ENCODE results near the gene MMAB.
A peak's percentile ranks its signal among the peaks of the same experiment; 100 is the strongest.

MMAB gene

DNA sequence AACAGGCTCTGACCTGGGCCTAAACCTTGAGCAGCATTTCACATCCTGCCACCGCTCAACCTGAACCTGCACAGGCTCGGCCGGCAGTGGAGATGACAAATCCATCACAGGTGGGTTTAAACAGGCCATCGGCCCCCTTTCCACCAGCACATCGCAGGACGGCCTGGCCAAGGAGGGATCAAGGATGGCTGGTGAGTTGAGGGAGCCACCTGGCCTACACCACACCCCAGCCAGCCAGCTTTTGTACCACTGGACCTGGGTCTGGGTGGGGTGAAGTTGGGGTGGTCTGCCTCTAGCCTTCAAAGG is 14.2 kb downstream of the MMAB start:
- no peak for DNase-seq (ENCODE audit: low spot score)

DNA sequence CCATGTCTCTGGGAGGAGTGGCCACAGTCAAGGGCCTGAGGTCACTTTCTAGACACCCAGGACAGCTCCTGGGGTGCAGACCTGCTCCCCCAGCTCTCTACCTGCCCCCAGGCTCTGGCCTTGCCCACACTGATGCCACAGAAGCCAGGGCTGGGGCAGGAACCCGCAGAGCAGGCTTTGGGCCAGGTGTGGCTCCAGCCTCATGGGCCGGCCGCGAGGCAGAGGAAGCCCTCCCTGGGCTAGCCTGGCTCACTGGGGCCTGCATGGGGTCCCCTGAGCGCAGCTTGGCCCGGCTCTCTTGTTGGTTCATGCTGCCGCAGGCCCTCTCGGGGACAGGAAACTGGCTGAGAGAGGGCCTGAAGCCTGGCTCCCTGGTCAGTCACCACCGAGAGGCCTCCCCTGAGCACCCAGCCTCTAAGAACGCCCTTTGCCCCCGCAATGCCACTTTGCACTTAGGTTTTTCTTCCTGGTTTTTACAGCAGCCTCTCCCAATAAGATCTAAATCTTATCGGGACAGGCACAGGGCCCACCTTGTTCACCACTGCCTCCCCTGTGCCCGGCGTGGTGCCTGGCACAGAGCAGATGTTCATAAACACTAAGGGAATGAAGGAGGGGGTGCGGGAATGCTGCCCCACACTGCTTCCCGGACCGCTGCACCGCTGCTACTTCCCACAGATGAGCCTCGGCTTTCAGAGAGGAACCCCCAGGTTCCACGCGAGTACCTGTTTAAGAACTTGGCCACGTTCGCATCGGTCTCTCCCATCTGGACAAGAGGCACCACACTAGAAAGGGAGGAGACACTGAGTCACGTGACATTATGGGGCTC is 14.7 kb downstream of the MMAB start:
- no peak for DNase-seq (ENCODE audit: low spot score)

DNA sequence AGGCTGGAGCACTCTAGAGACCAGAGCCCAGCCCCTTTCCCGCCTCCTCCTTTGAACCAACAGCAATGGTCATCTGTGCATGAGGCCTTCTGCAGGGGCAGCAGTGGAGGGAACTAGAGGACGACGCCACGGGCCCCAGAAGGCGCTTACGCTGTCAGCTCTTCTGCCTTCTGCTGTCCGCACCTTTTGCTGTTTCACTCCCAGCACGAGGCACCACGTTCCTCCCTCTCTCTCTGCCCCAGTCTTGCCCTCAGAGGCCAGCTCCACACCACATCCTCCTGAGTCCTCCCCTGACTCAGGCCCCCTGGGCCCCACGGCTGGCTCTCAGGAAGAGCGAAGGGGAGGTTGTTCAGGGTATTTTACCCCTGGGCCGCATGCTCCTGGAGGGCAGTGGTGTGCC is 15.5 kb downstream of the MMAB start:
- DNase-seq (ENCODE audit: low spot score), result no peak

DNA sequence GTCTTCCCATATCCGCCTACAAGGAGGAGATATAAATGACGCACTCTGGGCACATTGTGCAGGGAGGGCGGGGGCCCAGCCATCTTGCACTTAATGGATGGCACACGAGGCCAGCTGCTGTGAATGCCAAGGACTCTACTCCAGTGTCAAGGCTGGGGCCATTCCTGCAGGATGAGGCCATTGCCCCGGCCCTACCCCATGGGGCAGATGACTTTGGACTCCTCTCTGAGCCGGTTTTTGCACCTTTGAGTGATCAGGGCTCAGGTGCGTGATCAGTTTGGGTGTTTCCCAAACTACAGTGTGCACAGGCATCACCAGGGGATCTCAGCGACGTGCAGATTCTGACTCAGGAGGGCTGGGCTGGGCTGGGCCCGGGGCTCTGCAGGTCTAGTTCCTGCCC is 16.1 kb downstream of the MMAB start:
- DNase-seq (ENCODE audit: low spot score), result no peak

DNA sequence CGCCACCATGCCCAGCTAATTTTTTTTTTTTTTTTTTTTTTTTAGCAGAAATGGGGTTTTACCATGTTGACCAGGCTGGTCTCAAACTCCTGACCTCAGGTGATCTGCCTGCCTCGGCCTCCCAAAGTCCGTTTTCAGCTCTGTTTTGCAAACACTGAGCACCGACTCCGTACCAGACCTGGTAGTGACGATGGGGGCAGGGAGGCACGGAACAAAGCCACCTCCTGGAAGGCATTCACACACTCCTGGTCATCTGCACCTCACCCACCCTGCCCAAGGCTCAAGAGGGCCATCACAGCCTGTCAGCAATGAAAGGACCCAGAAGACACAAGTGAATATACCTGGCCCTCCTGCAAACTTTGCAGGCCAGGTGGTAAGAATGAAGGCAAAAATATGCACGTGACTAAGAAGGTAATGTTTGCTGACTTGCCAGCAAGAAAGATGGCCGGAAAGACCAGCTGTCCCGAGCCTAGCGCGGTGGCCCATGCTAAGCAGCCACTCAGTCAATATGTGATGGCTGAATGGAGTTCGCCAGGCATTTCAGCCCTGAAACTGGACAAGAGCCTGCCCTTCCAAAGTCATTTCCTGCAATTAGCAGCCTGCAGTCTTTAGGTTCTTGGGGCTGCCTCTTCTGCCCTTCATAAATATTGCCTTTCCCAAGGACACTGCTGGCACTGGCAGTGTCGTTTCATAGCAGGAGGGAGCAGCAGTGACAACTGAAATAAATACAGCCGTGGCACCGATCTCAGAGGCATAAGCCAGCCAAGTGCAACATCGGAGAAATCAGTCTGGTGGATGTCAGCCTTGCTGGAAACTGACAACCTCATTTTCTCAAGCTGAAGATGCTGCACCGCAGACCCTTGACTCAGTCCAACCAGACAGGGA is 17.6 kb downstream of the MMAB start:
- DNase-seq (ENCODE audit: low spot score), result no peak

DNA sequence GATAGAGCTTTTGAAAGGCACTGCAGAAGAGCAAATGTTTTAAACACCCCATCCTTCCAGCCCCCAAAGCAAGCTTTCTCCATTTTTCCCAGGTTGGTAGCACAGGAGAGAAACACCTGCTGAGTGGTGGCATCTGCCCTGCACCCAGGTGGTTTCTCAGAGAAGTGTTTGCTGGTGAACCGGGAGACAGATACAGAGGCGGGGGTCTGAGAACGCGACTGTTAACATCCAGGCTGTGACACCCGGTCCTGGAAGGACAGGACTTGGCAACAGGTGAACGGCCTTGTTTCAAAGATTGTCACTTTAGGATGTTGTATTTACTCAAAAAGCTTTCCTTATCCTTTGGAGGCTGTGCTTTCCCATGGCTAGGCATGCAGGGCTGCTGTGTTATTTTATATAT is 18.5 kb downstream of the MMAB start:
- DNase-seq (ENCODE audit: low spot score), result no peak

DNA sequence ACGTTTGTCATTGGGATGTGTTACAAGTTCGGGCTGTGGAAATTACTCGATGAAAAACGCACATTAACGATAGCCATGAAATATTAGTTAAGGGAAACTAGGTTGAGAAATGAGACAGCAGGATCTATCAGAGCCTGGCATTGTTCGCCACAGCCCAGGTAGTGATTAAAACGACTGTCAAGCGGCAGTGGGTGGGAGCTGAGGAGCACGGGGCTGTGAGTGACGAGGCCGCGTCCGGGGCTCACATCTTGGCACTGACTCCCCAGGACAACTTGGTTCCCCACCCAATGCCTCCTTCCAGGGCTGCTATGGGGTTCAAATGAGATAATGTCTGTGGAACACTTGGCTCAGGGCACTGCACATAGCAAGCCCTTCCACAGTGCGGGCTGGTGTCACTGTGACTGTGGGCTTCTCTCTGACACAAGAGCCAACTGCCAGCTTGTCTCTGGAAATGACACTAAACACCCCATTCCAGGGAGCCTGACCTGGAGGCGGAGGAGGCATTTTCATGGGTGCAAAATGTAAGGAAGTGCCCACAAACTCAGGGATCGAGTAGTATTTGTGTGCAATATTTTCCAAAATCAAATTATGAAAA is 19.3 kb downstream of the MMAB start:
- peak; percentile 22 for DNase-seq (ENCODE audit: low spot score)

DNA sequence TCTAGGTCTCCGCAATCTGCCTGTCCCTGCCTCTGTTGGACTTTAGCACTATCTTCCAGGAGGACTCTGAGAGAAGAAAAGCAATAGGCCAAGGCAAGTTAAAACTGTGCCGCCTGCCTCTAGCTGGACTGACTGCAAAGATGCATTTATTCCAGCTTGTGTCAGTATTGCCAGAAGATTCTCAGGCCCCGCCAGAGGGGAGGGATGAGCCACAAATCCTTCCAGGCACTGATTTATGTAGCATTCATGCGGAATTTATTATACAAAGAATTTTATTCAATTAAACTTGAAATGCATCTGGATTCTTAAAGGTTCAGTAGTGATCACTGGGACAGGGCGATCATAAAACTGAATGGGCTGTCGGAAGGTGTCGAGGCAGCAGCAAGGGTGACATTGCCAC is 19.8 kb downstream of the MMAB start:
- DNase-seq (ENCODE audit: low spot score), result peak; percentile 44

DNA sequence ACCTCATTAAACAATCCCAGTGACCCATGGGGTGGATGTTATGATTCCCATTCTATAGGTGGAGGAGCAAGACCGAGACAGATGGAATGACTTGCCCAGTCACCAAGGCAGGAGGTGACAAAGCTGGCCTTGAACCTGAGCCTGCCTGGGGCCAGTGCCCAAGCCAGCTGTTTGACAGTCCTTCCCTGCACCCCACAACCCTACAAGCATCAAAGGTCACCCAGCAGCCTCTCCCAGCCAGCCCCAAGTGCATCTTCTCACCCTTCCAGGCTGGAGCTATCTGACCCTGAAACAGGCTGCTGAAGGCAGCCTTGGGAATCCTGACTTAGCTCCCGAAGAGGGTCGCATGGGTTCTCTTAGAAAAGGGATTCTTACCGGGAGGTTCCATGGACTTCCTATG is 20.3 kb downstream of the MMAB start:
- no peak for DNase-seq (ENCODE audit: low spot score)

DNA sequence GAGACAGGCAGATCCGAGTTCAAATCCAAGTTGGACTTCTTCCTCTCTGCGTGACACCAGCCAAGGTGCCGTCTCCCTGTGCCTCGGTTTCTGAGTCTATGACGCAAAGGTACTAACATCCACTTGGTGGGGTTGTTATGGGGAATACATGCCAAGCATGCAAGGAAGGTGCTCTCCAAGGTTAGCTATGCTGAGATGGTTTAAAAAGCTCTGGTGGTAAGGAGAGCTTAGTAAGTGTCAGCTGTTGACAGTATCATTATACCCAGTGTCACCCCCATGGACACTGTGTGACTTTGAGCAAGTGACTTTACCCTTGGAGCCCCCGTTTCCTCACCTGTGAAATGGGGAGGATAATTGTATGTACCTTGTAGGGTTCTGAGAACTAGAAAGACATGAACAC is 22.2 kb downstream of the MMAB start:
- no peak for DNase-seq (ENCODE audit: low spot score)

DNA sequence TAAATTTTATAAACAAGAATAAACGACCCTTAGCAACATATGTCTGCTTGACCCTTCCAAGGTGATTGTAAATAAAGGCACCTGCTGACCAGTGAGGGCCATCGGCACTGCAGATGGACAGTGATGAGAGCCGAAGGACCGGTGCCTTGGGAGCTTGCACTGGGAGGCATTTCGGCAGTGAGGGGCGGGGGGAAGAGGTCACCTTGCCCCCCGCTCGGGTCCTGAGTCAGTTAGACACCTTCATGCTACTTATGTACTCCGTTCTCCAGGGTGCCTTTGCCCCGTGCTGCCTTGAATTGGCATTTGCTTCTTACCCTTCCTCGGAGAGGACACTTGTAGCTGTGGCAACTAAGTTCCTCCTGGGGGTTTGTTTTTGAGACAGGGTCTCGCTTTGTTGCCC is 23.0 kb downstream of the MMAB start:
- no peak for DNase-seq (ENCODE audit: low spot score)

DNA sequence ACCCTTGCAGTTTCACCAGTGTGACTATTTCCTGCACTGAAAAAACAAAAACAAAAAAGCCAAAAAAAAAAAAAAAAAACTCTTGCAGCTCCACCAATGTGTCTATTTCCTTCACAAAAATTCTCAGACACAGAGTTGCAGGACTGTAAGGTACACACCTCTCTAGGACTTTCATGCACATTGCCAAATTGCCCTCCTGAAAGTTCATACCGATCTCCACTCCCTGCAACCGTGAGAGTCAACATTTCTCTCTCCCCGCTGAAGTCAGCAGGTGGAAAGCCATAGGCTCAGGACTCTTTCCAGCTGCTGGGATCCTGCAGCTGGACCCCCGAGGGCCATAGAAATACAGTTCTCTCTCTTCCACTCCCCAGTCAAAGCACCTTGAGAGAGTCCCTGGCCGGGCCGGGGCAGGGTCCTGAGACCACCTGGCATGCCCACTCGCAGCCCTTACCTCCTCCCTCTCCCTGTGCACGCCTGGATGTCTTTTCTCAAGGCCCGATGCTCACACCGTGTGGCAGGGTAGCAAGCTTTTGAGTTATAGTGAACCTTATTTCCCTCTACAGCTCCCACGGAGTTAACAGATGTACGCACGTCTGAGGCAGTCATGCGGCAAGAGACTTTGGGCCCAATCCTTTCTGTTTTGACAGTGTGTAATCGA is 23.6 kb downstream of the MMAB start:
- DNase-seq (ENCODE audit: low spot score), result no peak

DNA sequence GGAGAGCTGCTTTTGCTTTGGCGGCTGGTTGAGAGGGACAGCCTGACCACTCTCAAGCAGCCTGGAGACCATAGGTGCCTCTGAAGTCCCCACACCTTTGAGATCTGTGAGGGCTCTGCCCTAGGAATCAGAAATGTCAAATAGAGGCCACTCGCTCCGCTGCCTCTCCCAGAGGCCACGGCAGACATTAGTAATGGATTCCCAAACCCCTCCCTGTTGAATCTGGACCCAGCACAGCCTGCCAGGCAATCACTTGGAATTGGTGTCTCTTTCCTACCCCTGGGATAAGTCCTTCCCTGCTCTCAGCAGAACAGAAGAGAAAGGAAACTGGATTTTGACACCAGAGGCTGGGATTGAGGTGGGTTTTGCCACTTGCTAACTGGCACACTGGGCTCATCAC is 25.0 kb downstream of the MMAB start:
- DNase-seq (ENCODE audit: low spot score), result no peak

DNA sequence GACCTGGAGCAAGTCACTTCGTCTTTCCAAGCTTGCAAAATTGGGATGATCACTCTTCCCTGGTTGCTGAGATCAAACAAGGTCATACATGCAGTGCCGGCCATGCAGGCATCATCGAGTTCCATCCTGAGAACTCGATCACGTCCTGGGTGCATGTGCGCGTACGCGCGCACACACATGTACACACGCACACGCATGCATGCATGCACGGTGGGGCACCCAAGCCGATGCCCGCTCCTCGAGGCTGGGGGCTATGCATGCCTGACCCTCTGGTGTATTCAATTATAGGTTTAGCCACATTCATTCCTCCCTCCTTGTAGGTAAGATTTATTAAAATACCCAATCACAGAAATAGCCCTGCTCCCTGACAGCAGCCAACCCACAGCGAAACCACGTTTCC is 26.0 kb downstream of the MMAB start:
- no peak for DNase-seq (ENCODE audit: low spot score)

DNA sequence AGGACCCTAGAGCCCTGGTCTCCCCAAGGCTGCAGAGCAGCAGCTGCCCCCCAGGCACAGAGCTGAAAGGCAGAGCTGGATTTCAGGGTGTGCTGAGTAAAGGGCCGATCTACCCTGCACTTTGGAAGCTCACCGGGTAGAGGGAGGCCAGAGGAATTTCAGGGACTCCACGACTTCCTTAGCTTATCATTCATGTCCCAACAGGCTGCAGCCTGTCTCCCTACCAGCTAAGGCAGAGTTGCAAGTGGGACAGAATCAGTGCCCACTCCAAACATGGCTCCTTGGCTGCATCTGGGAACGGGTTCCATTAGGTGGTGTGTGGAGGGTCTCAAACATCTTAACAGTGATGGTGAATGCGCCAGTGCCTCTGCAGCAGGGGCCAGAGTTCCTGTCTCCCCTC is 27.5 kb downstream of the MMAB start:
- no peak for DNase-seq (ENCODE audit: low spot score)

DNA sequence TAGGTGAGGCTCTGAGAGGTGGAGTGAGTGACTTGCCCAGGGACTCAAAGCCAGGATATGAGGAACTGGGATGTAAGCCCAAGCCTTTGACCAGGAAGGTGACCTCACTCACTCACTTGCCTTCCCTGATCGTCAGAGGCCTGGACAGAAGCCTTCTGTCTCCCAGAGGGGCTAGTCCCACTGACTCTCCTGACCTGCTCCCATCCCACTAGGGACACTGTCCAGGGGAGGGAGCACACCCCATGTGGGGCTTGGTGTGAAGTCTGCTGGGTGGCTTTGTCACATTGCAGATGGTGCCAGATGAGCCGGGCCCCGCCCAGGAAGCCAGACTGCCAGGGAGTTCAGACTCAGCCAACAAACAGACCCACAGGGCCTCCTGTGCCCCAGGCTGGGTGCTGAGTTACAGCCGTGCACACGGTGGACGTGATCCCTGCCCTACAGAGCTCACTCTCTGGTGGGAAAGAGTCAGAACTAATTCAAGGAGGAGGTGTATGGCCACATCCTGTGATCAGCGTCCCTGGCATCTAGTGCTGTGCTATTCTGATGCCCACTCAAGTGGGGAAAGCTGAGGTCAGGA is 28.3 kb downstream of the MMAB start:
- DNase-seq (ENCODE audit: low spot score), result peak; percentile 57

DNA sequence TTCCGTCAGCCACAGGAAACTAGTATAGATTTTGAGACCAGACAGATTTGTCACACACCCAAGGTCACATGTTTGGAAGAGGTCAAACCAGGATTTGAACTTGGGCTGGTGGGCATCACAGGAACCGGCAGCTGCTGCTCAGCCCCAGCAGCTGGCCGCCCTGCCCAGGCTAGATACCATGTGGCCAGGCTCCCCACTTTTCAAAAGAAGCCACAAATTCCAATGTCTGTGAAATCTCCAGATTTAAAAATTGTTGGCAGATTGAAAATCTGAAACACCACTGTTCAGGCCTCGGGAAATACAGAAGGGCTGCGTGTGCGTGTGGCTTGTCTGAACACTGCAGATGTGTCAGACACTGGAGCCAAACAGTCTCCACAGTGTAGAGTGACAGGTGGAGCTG is 30.4 kb downstream of the MMAB start:
- no peak for DNase-seq (ENCODE audit: low spot score)

DNA sequence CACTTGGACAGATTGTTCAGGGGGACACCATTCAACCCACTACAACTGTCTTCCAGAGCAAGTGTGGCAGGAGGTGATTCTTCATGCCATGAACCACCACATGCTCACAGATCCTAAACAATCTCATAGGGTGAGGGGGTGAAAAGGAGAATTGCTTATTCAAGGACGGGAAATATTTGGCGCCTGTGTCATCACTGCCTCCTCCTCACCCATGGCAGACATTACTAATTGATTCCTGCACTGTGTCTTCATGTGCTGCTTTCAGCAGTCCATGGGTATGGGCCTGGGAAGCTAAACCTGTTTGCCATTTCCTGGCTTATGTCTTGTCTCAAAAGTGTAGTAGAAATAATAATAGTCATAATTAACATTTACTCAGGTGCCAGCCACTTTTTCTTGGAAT is 31.3 kb downstream of the MMAB start:
- DNase-seq (ENCODE audit: low spot score), result no peak

DNA sequence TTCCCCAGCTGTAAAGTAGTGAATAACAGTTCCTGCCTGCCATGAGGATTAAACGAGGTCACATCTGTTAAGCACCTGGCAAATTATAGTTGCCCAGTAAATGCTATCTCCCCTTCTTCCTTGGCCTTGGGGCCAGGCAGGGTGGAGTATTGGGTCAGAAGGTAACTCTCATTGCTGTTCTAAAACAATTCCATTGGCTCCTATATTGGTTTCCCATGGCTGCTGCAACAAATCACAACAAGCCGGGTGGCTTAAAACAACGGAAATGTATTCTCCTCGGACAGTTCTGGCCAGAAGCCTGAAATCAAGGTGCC is 31.9 kb downstream of the MMAB start:
- DNase-seq (ENCODE audit: low spot score), result no peak

DNA sequence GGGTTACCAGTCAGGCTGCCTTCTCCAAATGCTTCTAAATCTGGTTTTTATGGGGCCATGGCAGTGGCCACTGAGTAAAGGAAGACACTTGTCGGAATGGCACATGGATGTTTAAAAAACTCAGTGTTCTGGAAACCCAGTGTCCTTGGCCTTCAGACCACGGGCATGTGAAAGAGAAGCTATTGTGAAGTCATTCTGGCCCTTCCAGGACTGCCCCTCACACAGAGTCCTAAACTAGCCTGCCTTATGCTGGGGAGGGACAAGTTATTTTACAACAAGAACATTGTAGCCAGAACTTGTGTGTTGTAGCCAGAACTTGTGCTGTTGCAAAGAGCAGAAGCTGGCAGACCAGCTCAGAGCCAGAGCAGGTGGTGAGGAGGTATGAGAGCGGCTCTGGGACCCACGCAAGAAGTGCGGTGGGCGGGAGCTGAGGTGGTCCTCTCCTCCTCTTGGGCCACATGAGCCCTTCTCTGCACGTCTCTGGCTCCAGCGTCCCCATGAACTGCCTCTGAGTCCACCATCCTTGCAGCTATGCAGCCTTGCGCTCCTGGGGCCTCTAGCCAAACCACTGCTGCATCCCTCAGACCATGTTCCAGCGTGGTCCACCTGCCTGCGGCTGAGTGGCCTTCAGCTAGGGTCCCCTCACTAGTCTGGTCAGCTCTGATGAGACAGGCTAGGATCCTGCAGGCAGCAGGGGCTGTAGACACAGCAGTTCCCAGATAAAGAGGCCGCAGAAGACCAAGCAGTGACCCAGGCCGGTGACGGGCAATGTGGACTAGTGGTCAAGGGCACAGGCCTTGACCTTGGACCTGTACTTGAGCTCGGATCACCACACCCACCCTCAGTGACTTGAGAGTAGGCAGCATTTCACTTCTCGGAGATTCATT is 32.5 kb downstream of the MMAB start:
- no peak for DNase-seq (ENCODE audit: low spot score)

DNA sequence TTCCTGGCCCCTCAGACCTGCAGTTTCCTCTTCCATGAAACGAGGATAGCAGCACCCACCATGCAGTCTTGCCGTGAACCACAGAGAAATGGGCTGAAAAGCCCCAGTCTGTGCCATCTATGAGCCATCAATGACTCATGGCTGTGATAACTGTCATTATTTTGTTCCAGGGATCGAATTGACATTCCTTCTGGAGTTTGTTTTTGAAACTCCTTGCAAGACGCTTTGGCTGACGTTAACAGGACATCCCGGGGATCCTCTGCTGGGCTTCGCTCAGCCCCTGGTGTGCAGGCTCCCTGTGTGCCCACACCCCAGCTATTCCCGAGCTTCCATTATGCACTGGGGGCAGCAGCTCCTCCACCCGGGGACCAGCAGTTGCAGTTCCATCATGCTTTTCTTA is 33.8 kb downstream of the MMAB start:
- peak; percentile 43 for DNase-seq (ENCODE audit: low spot score)
